AG04449 (cell line): Measurements from ENCODE around the gene NARF.
A peak's percentile ranks its signal among the peaks of the same experiment; 100 is the strongest.

Experiments used
- CTCF ChIA-PET: fragments of 350-600 bp; formaldehyde crosslinking; extraction: SDS; loops from one replicate; lab custom pipeline; 2021; ENCODE audit warnings: antibody characterized with exemption; lab: Yijun Ruan, JAX
- POLR2A ChIA-PET: fragments of 400-600, 350-600 bp; formaldehyde crosslinking; extraction: SDS; loops from one replicate; lab custom pipeline; 2020; ENCODE audit warnings: antibody characterized with exemption, inconsistent platforms; lab: Yijun Ruan, JAX
- DNase-seq: peaks from one replicate; pipeline ENCODE4 v3.0.0-alpha.2; 2010; ENCODE audit warnings: low read depth, low spot score
- H3K4me3 ChIP-seq: 2 replicates; pipeline ENCODE4 v1.5.1; 2011; ENCODE audit warnings: low read depth, mild to moderate bottlenecking, control low read depth, low read length
- TF ChIP-seq, protein P1 (sequence below): IDR thresholded peaks from one replicate; pipeline ENCODE4 v1.5.1; 2011; ENCODE audit warnings: mild to moderate bottlenecking, moderate library complexity, low read length, control low read depth, inconsistent platforms; ENCODE audit not compliant: insufficient read depth; ENCODE audit errors: missing control alignments

NARF gene

DNA sequence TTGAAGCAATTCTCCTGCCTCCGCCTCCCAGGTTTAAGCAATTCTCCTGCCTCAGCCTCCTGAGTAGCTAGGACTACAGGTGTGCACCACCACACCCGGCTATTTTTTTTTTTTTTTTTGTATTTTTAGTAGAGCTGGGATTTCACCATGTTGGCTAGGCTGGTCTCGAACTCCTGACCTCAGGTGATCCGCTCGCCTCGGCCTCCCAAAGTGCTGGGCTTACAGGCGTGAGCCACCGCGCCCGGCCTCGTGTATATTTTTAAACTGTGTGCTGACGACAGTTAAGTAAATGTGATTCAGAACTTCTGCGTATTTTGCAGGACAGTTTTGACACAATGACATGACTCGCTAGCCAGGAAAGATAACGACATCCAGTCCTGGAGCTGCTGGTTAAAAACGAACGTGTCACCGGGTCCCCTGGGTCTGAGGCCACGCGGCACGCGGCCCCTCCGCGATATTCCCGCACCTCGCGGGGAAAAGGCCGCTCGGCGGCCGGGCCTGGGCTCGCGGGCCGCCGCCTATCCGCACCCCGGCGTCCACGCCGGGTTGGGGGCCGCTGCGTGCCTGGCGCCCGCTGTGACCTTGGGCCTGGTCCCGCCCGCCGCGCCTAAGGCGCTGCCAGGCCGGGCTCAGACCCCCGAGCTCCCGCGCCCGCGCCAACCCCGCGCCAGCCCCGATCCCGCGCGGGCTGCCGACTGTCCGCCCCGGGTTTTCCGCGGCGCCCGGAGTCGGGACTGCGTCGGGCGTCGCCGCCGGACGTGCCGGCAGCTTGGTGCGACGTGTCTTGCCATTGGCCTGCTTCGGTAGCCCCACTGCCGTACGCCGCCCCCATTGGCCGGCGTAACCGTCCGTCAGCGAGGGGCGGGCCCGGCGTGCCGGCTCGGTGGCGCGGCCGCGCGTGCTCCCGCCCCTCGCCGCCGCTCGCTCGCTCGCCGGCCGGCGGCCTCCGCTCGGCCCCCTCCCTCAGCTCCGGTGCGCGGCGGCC, 60.6 kb downstream of the NARF start, which contains the start of gene FOXK2:
Gene FOXK2, plus strand, starts transcription at position 907 of the 985 bp plus-strand sequence. CDS start 157 bp downstream, outside the sequence.
- peak; percentile 71 for DNase-seq
- peak within 1 kb of the TSS; percentile 70 for H3K4me3 ChIP-seq
- ChIA-PET POLR2A (interaction anchor here (0.6 to 3.1 kb wide), 5 partner anchors 12 to 40 kb away, joined by 3 to 11 read pairs (median 4); no protein-coding TSS in a partner anchor), CTCF (interaction anchor here (0.9 to 5.1 kb wide), 4 partner anchors 13 to 28 kb away, joined by 3 to 24 read pairs (median 4); no protein-coding TSS in a partner anchor)
- TF ChIP-seq, protein P1, sequence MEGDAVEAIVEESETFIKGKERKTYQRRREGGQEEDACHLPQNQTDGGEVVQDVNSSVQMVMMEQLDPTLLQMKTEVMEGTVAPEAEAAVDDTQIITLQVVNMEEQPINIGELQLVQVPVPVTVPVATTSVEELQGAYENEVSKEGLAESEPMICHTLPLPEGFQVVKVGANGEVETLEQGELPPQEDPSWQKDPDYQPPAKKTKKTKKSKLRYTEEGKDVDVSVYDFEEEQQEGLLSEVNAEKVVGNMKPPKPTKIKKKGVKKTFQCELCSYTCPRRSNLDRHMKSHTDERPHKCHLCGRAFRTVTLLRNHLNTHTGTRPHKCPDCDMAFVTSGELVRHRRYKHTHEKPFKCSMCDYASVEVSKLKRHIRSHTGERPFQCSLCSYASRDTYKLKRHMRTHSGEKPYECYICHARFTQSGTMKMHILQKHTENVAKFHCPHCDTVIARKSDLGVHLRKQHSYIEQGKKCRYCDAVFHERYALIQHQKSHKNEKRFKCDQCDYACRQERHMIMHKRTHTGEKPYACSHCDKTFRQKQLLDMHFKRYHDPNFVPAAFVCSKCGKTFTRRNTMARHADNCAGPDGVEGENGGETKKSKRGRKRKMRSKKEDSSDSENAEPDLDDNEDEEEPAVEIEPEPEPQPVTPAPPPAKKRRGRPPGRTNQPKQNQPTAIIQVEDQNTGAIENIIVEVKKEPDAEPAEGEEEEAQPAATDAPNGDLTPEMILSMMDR, result no peak

DNA sequence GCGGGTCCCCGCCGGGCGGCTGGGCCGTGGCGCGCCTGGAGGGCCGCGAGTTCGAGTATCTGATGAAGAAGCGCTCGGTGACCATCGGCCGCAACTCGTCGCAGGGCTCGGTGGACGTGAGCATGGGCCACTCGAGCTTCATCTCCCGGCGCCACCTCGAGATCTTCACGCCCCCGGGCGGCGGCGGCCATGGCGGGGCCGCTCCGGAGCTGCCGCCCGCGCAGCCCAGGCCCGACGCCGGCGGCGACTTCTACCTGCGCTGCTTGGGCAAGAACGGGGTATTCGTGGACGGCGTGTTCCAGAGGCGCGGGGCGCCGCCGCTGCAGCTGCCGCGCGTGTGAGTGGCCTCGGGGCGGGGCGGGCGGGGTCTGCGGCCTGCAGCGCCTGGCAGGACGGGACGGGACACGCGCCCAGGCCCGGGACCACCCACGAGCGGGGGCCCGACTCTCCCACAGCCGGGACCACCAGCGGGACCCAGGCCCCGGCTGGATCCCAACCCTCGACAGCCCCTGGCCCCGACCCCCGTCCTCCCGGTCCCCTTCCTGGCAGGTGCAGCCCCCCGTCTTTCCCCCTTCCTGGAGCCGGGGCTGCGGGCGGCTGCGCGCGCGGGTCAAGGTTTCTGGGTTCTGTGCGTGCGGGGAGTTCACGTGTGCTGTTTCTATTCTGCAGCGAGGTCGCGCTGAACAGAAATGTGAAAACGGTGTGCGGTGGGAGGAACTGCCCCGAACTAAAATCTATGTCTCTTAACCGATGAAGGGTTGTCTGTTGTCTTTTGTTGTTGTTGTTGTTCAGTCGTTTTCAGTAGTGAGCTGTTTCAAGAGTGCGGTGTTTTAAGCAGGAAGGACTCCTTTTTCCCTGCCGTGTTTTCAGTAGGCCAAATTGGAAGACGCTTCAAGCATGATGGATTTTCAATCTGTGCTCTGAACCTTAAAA, 61.7 kb downstream of the NARF start:
- H3K4me3 ChIP-seq, result peak overlapping the region; percentile 70
- CTCF ChIA-PET, result interaction anchor here (1.1 to 5.1 kb wide), 5 partner anchors 10 to 34 kb away, joined by 3 to 24 read pairs (median 4); no protein-coding TSS in a partner anchor
- TF ChIP-seq, protein P1, result no peak
- POLR2A ChIA-PET, result interaction anchor here (1.5 to 3.1 kb wide), 3 partner anchors 11 to 26 kb away, joined by 4 to 11 read pairs (median 7); no protein-coding TSS in a partner anchor
- no peak for DNase-seq

DNA sequence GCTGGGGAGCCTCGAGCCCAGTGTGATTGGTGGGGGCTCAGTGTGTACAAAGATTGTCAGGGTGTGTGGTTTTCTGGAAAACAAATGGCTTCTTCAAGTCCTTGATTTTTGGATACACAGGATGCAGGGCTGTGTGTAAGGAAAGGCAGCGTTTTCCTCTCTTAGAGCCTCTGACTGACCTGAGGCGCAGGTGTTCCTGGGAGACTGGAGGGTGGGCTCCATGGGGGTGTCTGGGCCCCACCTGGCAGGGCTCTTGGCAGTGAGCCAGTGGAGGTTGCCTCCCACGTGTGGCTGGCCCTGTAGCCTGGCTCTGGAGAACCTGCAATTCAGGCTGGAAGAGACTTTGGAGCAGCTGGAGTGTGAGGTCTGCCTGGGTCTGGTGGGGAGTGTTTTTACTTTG, 66.0 kb downstream of the NARF start:
- TF ChIP-seq, protein P1, result no peak
- ChIA-PET CTCF (no interaction called here), POLR2A (no interaction called here)
- no peak overlapping the region for H3K4me3 ChIP-seq
- DNase-seq, result no peak

GRCh38 chr17:82525712-82526111, 67.2 kb downstream of the NARF start:
- DNase-seq, result no peak
- TF ChIP-seq, protein P1, result no peak
- CTCF ChIA-PET, result no interaction called here
- no peak overlapping the region for H3K4me3 ChIP-seq
- POLR2A ChIA-PET, result no interaction called here

- ChIA-PET CTCF (interaction anchor here (1.2 to 2.2 kb wide), 2 partner anchors 27 to 32 kb away, joined by 3 to 9 read pairs; no protein-coding TSS in a partner anchor), POLR2A (no interaction called here)
- TF ChIP-seq, protein P1, result no peak
- H3K4me3 ChIP-seq, result no peak overlapping the region
- DNase-seq, result no peak
Measured at GRCh38 chr17:82527898-82528297, 69.4 kb downstream of the NARF start.
